Neural cell (in vitro differentiated cells): ENCODE data around the gene RNF217.

Source experiments
- POLR2AphosphoS5 ChIP-seq: IDR thresholded peaks from 2 replicates; pipeline ENCODE4 v1.6.1; 2012
- TF ChIP-seq, protein P1 (sequence below): fragments of 450-650 bp; IDR thresholded peaks from 2 replicates; pipeline ENCODE4 v1.5.1; 2014; ENCODE audit warnings: antibody characterized with exemption, mild to moderate bottlenecking, moderate library complexity; ENCODE audit not compliant: poor library complexity, severe bottlenecking

DNA sequence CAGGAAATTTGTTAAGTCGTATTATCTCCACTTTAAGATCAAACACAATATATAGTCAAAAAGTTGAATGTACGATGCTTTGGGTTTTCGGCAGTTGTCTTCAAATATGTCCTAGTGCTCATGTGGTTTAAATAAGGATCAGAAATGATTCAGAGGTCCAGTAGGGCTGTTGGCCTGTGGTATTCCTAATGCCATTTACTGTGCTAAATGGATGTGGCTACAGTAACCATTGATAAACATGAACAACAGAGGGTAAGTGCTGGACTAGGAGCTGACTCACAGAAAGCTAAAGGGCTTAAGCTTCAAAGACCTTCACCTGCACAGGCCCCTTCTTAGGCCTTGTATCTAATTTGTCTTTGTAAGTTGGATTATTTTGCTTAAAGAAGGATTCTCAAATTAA, 110.8 kb downstream of the RNF217 start:
- TF ChIP-seq, protein P1, sequence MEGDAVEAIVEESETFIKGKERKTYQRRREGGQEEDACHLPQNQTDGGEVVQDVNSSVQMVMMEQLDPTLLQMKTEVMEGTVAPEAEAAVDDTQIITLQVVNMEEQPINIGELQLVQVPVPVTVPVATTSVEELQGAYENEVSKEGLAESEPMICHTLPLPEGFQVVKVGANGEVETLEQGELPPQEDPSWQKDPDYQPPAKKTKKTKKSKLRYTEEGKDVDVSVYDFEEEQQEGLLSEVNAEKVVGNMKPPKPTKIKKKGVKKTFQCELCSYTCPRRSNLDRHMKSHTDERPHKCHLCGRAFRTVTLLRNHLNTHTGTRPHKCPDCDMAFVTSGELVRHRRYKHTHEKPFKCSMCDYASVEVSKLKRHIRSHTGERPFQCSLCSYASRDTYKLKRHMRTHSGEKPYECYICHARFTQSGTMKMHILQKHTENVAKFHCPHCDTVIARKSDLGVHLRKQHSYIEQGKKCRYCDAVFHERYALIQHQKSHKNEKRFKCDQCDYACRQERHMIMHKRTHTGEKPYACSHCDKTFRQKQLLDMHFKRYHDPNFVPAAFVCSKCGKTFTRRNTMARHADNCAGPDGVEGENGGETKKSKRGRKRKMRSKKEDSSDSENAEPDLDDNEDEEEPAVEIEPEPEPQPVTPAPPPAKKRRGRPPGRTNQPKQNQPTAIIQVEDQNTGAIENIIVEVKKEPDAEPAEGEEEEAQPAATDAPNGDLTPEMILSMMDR: no peak
- TF ChIP-seq POLR2AphosphoS5: no peak
